Muscle layer of duodenum (tissue), 2 donors: Measurements from ENCODE around the gene CYP1A2.

ENCODE experiments used
- H3K27ac ChIP-seq: one replicate; pipeline ENCODE4 v1.7.0; 2013; ENCODE audit warnings: mild to moderate bottlenecking, low read length
- H3K27me3 ChIP-seq: one replicate; pipeline ENCODE4 v1.7.0; 2013; ENCODE audit warnings: low read depth, mild to moderate bottlenecking, control low read depth, low read length
- H3K36me3 ChIP-seq, 2 donors: one replicate each; pipeline ENCODE4 v1.7.0; 2013; ENCODE audit warnings: low read length in 2 of 2, control low read depth in 1 of 2, mild to moderate bottlenecking in 1 of 2; ENCODE audit not compliant: insufficient read depth in 2 of 2, control insufficient read depth in 1 of 2
- H3K4me1 ChIP-seq, 2 donors: one replicate each; pipeline ENCODE4 v1.7.0; 2013; ENCODE audit warnings: low read length in 2 of 2, mild to moderate bottlenecking in 2 of 2, control low read depth in 1 of 2, moderate library complexity in 1 of 2; ENCODE audit not compliant: insufficient read depth in 2 of 2, control insufficient read depth in 1 of 2
- H3K4me3 ChIP-seq, 2 donors: one replicate each; pipeline ENCODE4 v1.7.0; 2013; ENCODE audit warnings: low read length in 2 of 2, low read depth in 1 of 2, mild to moderate bottlenecking in 1 of 2
- H3K9me3 ChIP-seq, 2 donors: one replicate each; pipeline ENCODE4 v1.7.0; 2013; ENCODE audit warnings: low read length in 2 of 2, control low read depth in 1 of 2, mild to moderate bottlenecking in 1 of 2; ENCODE audit not compliant: control insufficient read depth in 1 of 2
- donor health status: healthy.

Gene CYP1A2

GRCh38 chr15:74746389-74746788 is 2.3 kb upstream of the CYP1A2 start:
- Histone ChIP-seq H3K4me3 (no peak overlapping the region), H3K9me3 (peaks cover 0 to 7% of the 10 kb centered on the region in 2 donors), H3K27ac (no peak overlapping the region), H3K36me3 (no peaks in the 10 kb centered on the region), H3K27me3 (no peaks in the 10 kb centered on the region), H3K4me1 (no peaks in the 10 kb centered on the region)

- H3K9me3 ChIP-seq: no peaks in the 10 kb centered on the region
- no peaks in the 10 kb centered on the region for H3K27me3 ChIP-seq
- no peak overlapping the region for H3K4me3 ChIP-seq
- no peaks in the 10 kb centered on the region for H3K4me1 ChIP-seq
- no peaks in the 10 kb centered on the region for H3K36me3 ChIP-seq
- H3K27ac ChIP-seq: no peak overlapping the region
These were observed 1.2 kb downstream of the CYP1A2 start for GRCh38 chr15:74749832-74750231.

- Histone ChIP-seq H3K27ac (no peak overlapping the region), H3K4me3 (no peak overlapping the region), H3K36me3 (no peaks in the 10 kb centered on the region), H3K27me3 (no peaks in the 10 kb centered on the region), H3K4me1 (no peaks in the 10 kb centered on the region), H3K9me3 (no peaks in the 10 kb centered on the region)
These were observed 2.1 kb downstream of the CYP1A2 start for GRCh38 chr15:74750751-74751150.

GRCh38 chr15:74752011-74752410 is 3.4 kb downstream of the CYP1A2 start:
- Histone ChIP-seq H3K27ac (no peak overlapping the region), H3K4me1 (no peaks in the 10 kb centered on the region), H3K9me3 (no peaks in the 10 kb centered on the region), H3K27me3 (no peaks in the 10 kb centered on the region), H3K36me3 (no peaks in the 10 kb centered on the region), H3K4me3 (no peak overlapping the region)

- H3K27ac ChIP-seq: no peak overlapping the region
- H3K27me3 ChIP-seq: no peaks in the 10 kb centered on the region
- no peak overlapping the region for H3K4me3 ChIP-seq
- no peaks in the 10 kb centered on the region for H3K4me1 ChIP-seq
- no peaks in the 10 kb centered on the region for H3K9me3 ChIP-seq
- no peaks in the 10 kb centered on the region for H3K36me3 ChIP-seq
These were observed 3.9 kb downstream of the CYP1A2 start for GRCh38 chr15:74752531-74752930.

GRCh38 chr15:74754593-74755215 is 6.1 kb downstream of the CYP1A2 start:
- no peak overlapping the region for H3K4me3 ChIP-seq
- no peaks in the 10 kb centered on the region for H3K4me1 ChIP-seq
- H3K36me3 ChIP-seq: no peaks in the 10 kb centered on the region
- no peak overlapping the region for H3K27ac ChIP-seq
- H3K27me3 ChIP-seq: no peaks in the 10 kb centered on the region
- H3K9me3 ChIP-seq: no peaks in the 10 kb centered on the region

- H3K27me3 ChIP-seq: no peaks in the 10 kb centered on the region
- no peaks in the 10 kb centered on the region for H3K9me3 ChIP-seq
- H3K27ac ChIP-seq: no peak overlapping the region
- H3K4me3 ChIP-seq: no peak overlapping the region
- H3K36me3 ChIP-seq: no peaks in the 10 kb centered on the region
- H3K4me1 ChIP-seq: no peaks in the 10 kb centered on the region
These were observed 10.1 kb downstream of the CYP1A2 start for GRCh38 chr15:74758736-74759135.

GRCh38 chr15:74762791-74763150 is 14.1 kb downstream of the CYP1A2 start:
- Histone ChIP-seq H3K27me3 (no peaks in the 10 kb centered on the region), H3K9me3 (no peaks in the 10 kb centered on the region), H3K27ac (no peak overlapping the region), H3K36me3 (no peaks in the 10 kb centered on the region), H3K4me1 (no peaks in the 10 kb centered on the region), H3K4me3 (no peak overlapping the region)

- Histone ChIP-seq H3K4me3 (no peak overlapping the region), H3K4me1 (no peaks in the 10 kb centered on the region), H3K27me3 (no peaks in the 10 kb centered on the region), H3K27ac (no peak overlapping the region), H3K9me3 (no peaks in the 10 kb centered on the region), H3K36me3 (no peaks in the 10 kb centered on the region)
These were observed 14.8 kb downstream of the CYP1A2 start for GRCh38 chr15:74763416-74763815.

- Histone ChIP-seq H3K27me3 (no peaks in the 10 kb centered on the region), H3K36me3 (no peaks in the 10 kb centered on the region), H3K4me3 (no peak overlapping the region), H3K4me1 (no peaks in the 10 kb centered on the region), H3K9me3 (no peaks in the 10 kb centered on the region), H3K27ac (no peak overlapping the region)
These were observed 18.8 kb downstream of the CYP1A2 start for GRCh38 chr15:74767167-74768098.

GRCh38 chr15:74768099-74768770 is 19.6 kb downstream of the CYP1A2 start:
- Histone ChIP-seq H3K27me3 (no peaks in the 10 kb centered on the region), H3K4me3 (no peak overlapping the region), H3K9me3 (no peaks in the 10 kb centered on the region), H3K36me3 (no peaks in the 10 kb centered on the region), H3K4me1 (no peaks in the 10 kb centered on the region), H3K27ac (no peak overlapping the region)
